ENCODE data around the gene ARPC5. TPM values are rescaled to one million over a fixed set of nuclear protein-coding genes. Genes with fewer than 3 reads are reported as not detected.

The ARPC5 gene
- total and polyA plus RNA-seq, 10 of the 15 experiments (the other 5 are each of a cell fraction or from before 2014, with no cell fraction given) = 238 to 784 (median 309) TPM

GRCh38 chr1:183675883-183676585, 40.5 kb upstream of the ARPC5 start:
- ChIA-PET RAD21 (ENCODE audit: unreplicated experiment) (interaction anchor here (1.1 to 2.4 kb wide), 3 partner anchors 9 to 21 kb away, joined by 5 to 8 read pairs (median 5); no protein-coding TSS in a partner anchor), CTCF (interaction anchor here (0.6 to 5.5 kb wide), 3 partner anchors 9 to 240 kb away, joined by 3 to 44 read pairs (median 6); no protein-coding TSS in a partner anchor), SMC1A (ENCODE audit: uncharacterized antibody, unreplicated experiment) (interaction anchor here (1.0 to 6.1 kb wide), 7 partner anchors 8 to 240 kb away, joined by 3 to 34 read pairs (median 4); partner anchors contain the start of gene APOBEC4), POLR2A (interaction anchor here (0.5 to 2.4 kb wide), 2 partner anchors 9 to 44 kb away, joined by 4 to 7 read pairs; no protein-coding TSS in a partner anchor)
- intact Hi-C loops (cut with micrococcal nuclease; ENCODE audit: unreplicated experiment) = no loop called here
- FAIRE-seq (no peak), DNase-seq (ENCODE audit: low read depth, low spot score) (no peak), ATAC-seq (no peak)
- Histone ChIP-seq H3K79me2 (ENCODE audit: control insufficient read depth, insufficient read depth, low read length) (no peaks in the 10 kb centered on the region), H3K4me1 (ENCODE audit: control insufficient read depth, insufficient read depth, low read length) (no peaks in the 10 kb centered on the region), H3K9ac (ENCODE audit: control insufficient read depth, insufficient read depth, low read length) (no peak overlapping the region), H3K4me3 (no peak overlapping the region), H3K4me2 (ENCODE audit: control insufficient read depth, insufficient read depth) (no peak overlapping the region), H3K9me3 (replicated peaks; ENCODE audit: control insufficient read depth, insufficient read depth, low read length) (peaks cover 3% of the 10 kb centered on the region; the same call in 1 of the 3 replicates), H3K27me3 (replicated peaks in 1 of 2; ENCODE audit: control insufficient read depth in 2 of 2, insufficient read depth in 2 of 2, low read length in 1 of 2) (no peaks in the 10 kb centered on the region), H4K20me1 (ENCODE audit: control insufficient read depth, insufficient read depth) (no peaks in the 10 kb centered on the region), H2AFZ (ENCODE audit: control insufficient read depth, low read depth, low read length) (no peak overlapping the region), H3K27ac (ENCODE audit: control insufficient read depth, insufficient read depth) (no peak overlapping the region), H3K36me3 (ENCODE audit: control insufficient read depth in 2 of 2, insufficient read depth in 2 of 2, low read length in 1 of 2) (no peaks in the 10 kb centered on the region)
- in situ Hi-C loops (cut with MboI) = no loop called here
- BruUV-seq (replicated peaks) = no TSS peak
- TF ChIP-seq BACH1 (IDR thresholded peaks at IDR 0.05; ENCODE audit: borderline replicate concordance) (no peak), SKIL (IDR thresholded peaks at IDR 0.05; ENCODE audit: low read depth, poor library complexity, severe bottlenecking) (no peak)
- WGBS (ENCODE audit: insufficient coverage, insufficient replicate concordance, low lambda C conversion rate, missing lambda C conversion rate) = 40% methylated on average over 3 of the region's 3 CpGs

DNA sequence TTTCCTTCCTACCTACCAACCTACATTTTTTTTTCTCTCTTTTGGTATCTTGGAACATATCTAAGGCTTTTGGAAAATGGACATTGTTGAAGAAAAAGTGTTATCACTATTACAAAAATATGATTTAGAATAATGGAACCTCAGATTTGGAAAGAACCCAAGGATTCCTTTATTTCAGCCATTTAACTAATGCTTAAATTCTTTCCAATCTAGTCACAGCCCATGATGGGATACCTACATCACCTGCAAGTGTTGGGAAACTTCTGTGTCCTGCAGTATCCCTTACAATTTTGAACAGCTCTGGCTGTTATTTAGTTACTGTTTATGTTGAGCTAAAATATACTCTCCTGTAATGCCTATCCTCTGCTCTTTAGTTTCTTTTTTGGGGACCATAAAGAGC, 39.8 kb upstream of the ARPC5 start:
- no peak for FAIRE-seq
- no peak for ATAC-seq
- H3K4me2 ChIP-seq (ENCODE audit: control insufficient read depth, insufficient read depth) = no peak overlapping the region
- DNase-seq (ENCODE audit: low read depth, low spot score) = no peak
- ChIA-PET CTCF (interaction anchor here (2.4 to 5.5 kb wide), 3 partner anchors 10 to 240 kb away, joined by 12 to 44 read pairs (median 14); no protein-coding TSS in a partner anchor), POLR2A (interaction anchor here (2.4 kb wide), 1 partner anchor 9 kb away, joined by 7 read pairs; no protein-coding TSS in a partner anchor), RAD21 (ENCODE audit: unreplicated experiment) (interaction anchor here (1.1 to 2.4 kb wide), 3 partner anchors 10 to 20 kb away, joined by 5 to 8 read pairs (median 5); no protein-coding TSS in a partner anchor), SMC1A (ENCODE audit: uncharacterized antibody, unreplicated experiment) (interaction anchor here (0.8 to 6.1 kb wide), 4 partner anchors 9 to 24 kb away, joined by 3 to 34 read pairs (median 18); partner anchors contain the start of gene APOBEC4)
- H3K36me3 ChIP-seq (ENCODE audit: control insufficient read depth in 2 of 2, insufficient read depth in 2 of 2, low read length in 1 of 2) = no peaks in the 10 kb centered on the region
- H3K27me3 ChIP-seq (replicated peaks in 1 of 2; ENCODE audit: control insufficient read depth in 2 of 2, insufficient read depth in 2 of 2, low read length in 1 of 2) = no peaks in the 10 kb centered on the region
- H4K20me1 ChIP-seq (ENCODE audit: control insufficient read depth, insufficient read depth) = no peaks in the 10 kb centered on the region
- BruUV-seq (replicated peaks) = no TSS peak
- H2AFZ ChIP-seq (ENCODE audit: control insufficient read depth, low read depth, low read length) = no peak overlapping the region
- H3K27ac ChIP-seq (ENCODE audit: control insufficient read depth, insufficient read depth) = no peak overlapping the region
- H3K4me1 ChIP-seq (ENCODE audit: control insufficient read depth, insufficient read depth, low read length) = no peaks in the 10 kb centered on the region
- H3K9me3 ChIP-seq (replicated peaks; ENCODE audit: control insufficient read depth, insufficient read depth, low read length) = peaks cover 3% of the 10 kb centered on the region; the same call in 2 of the 3 replicates
- H3K79me2 ChIP-seq (ENCODE audit: control insufficient read depth, insufficient read depth, low read length) = no peaks in the 10 kb centered on the region
- in situ Hi-C loops (cut with MboI) (no loop called here), intact Hi-C loops (cut with micrococcal nuclease; ENCODE audit: unreplicated experiment) (no loop called here)
- no peak overlapping the region for H3K4me3 ChIP-seq
- H3K9ac ChIP-seq (ENCODE audit: control insufficient read depth, insufficient read depth, low read length) = no peak overlapping the region
- no peak for TF ChIP-seq MTA3 (IDR thresholded peaks at IDR 0.05; ENCODE audit: borderline replicate concordance, low read length)
- no peak for TF ChIP-seq IKZF1 (conservative IDR thresholded peaks at IDR 0.05)
- TF ChIP-seq CEBPB (IDR thresholded peaks at IDR 0.05; ENCODE audit: borderline replicate concordance in 1 of 2, low read depth in 2 of 2, low read length in 2 of 2) = no peak
- TF ChIP-seq, protein P1, sequence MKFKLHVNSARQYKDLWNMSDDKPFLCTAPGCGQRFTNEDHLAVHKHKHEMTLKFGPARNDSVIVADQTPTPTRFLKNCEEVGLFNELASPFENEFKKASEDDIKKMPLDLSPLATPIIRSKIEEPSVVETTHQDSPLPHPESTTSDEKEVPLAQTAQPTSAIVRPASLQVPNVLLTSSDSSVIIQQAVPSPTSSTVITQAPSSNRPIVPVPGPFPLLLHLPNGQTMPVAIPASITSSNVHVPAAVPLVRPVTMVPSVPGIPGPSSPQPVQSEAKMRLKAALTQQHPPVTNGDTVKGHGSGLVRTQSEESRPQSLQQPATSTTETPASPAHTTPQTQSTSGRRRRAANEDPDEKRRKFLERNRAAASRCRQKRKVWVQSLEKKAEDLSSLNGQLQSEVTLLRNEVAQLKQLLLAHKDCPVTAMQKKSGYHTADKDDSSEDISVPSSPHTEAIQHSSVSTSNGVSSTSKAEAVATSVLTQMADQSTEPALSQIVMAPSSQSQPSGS (IDR thresholded peaks at IDR 0.05; ENCODE audit: low read length) = no peak
- TF ChIP-seq SUPT20H (IDR thresholded peaks at IDR 0.05; ENCODE audit: borderline replicate concordance, control insufficient read depth, low read depth, low read length) = no peak
- no peak for TF ChIP-seq USF2 (IDR thresholded peaks at IDR 0.05; ENCODE audit: borderline replicate concordance, low read depth, low read length)
- no peak for TF ChIP-seq CBFB (IDR thresholded peaks at IDR 0.05; ENCODE audit: low read depth)
- TF ChIP-seq MEF2A (IDR thresholded peaks at IDR 0.05; ENCODE audit: insufficient read depth, low read depth, low read length) = no peak

All from GM12878 (cell line).